Nephron progenitor cell (in vitro differentiated cells): Measurements from ENCODE around the gene NFASC.

Experiments used
- DNase-seq: peaks from one replicate; pipeline ENCODE4 v3.0.0; 2021
- H3K27ac Mint-ChIP-seq: 2 replicates; pipeline ENCODE4 v1.8.0; 2021; ENCODE audit warnings: mild to moderate bottlenecking, moderate library complexity, mixed read lengths
- H3K27me3 Mint-ChIP-seq: 2 replicates; pipeline ENCODE4 v1.8.0; 2021; ENCODE audit warnings: mild to moderate bottlenecking, low read depth, mixed read lengths; ENCODE audit not compliant: poor library complexity
- H3K36me3 Mint-ChIP-seq: 2 replicates; pipeline ENCODE4 v1.8.0; 2021; ENCODE audit warnings: low read depth, mixed read lengths
- H3K4me1 Mint-ChIP-seq: 2 replicates; pipeline ENCODE4 v1.8.0; 2021; ENCODE audit warnings: mixed read lengths
- H3K4me3 Mint-ChIP-seq: 2 replicates; pipeline ENCODE4 v1.8.0; 2021; ENCODE audit warnings: mild to moderate bottlenecking, moderate library complexity, mixed read lengths
- H3K9me3 Mint-ChIP-seq: 2 replicates; pipeline ENCODE4 v1.8.0; 2021; ENCODE audit warnings: mild to moderate bottlenecking, moderate library complexity, mixed read lengths
- CTCF ChIP-seq: fragments of 200-600 bp; sonication (generic); IDR thresholded peaks from 2 replicates; pipeline ENCODE4 v1.5.0; 2021; ENCODE audit warnings: antibody characterized with exemption

The NFASC gene

GRCh38 chr1:204829133-204829825, 41.4 kb upstream of the NFASC start:
- Mint-ChIP-seq H3K4me1 (no peaks in the 10 kb centered on the region), H3K27me3 (peaks cover 80% of the 10 kb centered on the region), H3K36me3 (no peaks in the 10 kb centered on the region), H3K27ac (no peak overlapping the region), H3K4me3 (peak overlapping the region; percentile 67), H3K9me3 (no peaks in the 10 kb centered on the region)
- no peak for TF ChIP-seq CTCF
- DNase-seq = no peak

- peaks cover 76% of the 10 kb centered on the region for H3K27me3 Mint-ChIP-seq
- no peak for TF ChIP-seq CTCF
- H3K9me3 Mint-ChIP-seq = no peaks in the 10 kb centered on the region
- no peaks in the 10 kb centered on the region for H3K36me3 Mint-ChIP-seq
- H3K4me1 Mint-ChIP-seq = no peaks in the 10 kb centered on the region
- no peak overlapping the region for H3K4me3 Mint-ChIP-seq
- DNase-seq = no peak
- H3K27ac Mint-ChIP-seq = no peak overlapping the region
These were observed 39.9 kb upstream of the NFASC start for GRCh38 chr1:204830747-204831146.

GRCh38 chr1:204831186-204831585, 39.5 kb upstream of the NFASC start:
- Mint-ChIP-seq H3K9me3 (no peaks in the 10 kb centered on the region), H3K4me1 (no peaks in the 10 kb centered on the region), H3K36me3 (no peaks in the 10 kb centered on the region), H3K27ac (no peak overlapping the region), H3K27me3 (peaks cover 76% of the 10 kb centered on the region), H3K4me3 (no peak overlapping the region)
- no peak for TF ChIP-seq CTCF
- DNase-seq = no peak

- Mint-ChIP-seq H3K4me3 (no peak overlapping the region), H3K36me3 (no peaks in the 10 kb centered on the region), H3K27ac (no peak overlapping the region), H3K27me3 (peaks cover 59% of the 10 kb centered on the region), H3K4me1 (no peaks in the 10 kb centered on the region), H3K9me3 (no peaks in the 10 kb centered on the region)
- TF ChIP-seq CTCF = no peak
- no peak for DNase-seq
These were observed 36.3 kb upstream of the NFASC start for GRCh38 chr1:204834336-204834735.

- no peak overlapping the region for H3K4me3 Mint-ChIP-seq
- no peak overlapping the region for H3K27ac Mint-ChIP-seq
- H3K9me3 Mint-ChIP-seq = no peaks in the 10 kb centered on the region
- no peak for TF ChIP-seq CTCF
- DNase-seq = no peak
- no peaks in the 10 kb centered on the region for H3K4me1 Mint-ChIP-seq
- no peaks in the 10 kb centered on the region for H3K36me3 Mint-ChIP-seq
- peaks cover 55% of the 10 kb centered on the region for H3K27me3 Mint-ChIP-seq
These were observed 35.9 kb upstream of the NFASC start for GRCh38 chr1:204834752-204835151.

GRCh38 chr1:204835737-204836136, 34.9 kb upstream of the NFASC start:
- Mint-ChIP-seq H3K9me3 (no peaks in the 10 kb centered on the region), H3K4me1 (no peaks in the 10 kb centered on the region), H3K36me3 (no peaks in the 10 kb centered on the region), H3K27me3 (peaks cover 51% of the 10 kb centered on the region), H3K4me3 (no peak overlapping the region), H3K27ac (no peak overlapping the region)
- DNase-seq = no peak
- no peak for TF ChIP-seq CTCF
